ENCODE results near the gene EMILIN1.

Gene EMILIN1

DNA sequence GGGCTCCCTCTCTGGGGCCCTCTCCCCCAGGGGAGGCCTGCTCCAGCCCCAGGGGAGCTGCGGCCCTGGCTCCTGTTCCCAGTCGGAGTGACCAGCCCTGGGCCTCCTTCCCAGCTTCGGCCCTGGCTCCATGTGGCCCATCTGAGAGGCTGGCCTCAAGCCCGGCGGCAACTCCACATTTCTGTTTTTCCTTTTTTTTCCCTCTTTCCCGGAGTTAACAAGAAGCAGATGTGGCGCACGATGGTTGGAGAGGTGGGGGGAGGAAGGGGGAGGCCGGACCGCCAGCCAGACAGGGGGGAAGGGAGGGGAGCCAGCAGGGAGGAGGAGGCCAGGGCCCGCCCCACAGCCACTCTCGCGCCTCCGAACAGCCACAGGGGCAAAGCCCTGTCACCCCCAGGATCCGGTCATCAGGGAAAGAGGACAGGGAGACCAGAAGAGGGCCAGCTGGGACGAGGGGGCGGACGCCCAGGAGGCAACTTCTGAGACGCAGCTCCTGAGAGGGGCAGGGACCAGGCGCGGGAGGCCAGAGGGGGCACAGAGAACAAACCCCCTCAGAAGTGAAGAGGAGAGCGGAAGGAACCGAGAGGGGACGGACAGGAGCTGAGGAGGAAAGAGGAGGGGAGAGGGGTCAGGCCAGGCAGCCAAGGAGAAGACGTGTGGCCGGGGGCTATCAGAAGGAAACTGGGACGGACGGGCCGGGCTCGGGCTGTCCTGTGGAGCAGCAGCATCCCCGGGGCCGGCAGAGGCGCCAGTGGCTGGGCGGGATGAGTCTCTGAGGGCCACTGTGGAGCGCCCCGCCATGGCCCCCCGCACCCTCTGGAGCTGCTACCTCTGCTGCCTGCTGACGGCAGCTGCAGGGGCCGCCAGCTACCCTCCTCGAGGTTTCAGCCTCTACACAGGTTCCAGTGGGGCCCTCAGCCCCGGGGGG is at the start of gene EMILIN1:
Gene EMILIN1 (plus strand): TSS at position 349 of the 928 bp plus-strand sequence. CDS start 451 bp downstream, at position 800.
- H3K9me3 ChIP-seq (ENCODE audit: control insufficient read depth, low read depth, low read length): no peaks in the 10 kb centered on the region
- no peaks in the 10 kb centered on the region for H3K4me1 ChIP-seq (ENCODE audit: control insufficient read depth, low read depth, low read length)
- H3K9ac ChIP-seq (ENCODE audit: low read length): no peak within 1 kb of the TSS
- no peaks in the 10 kb centered on the region for H3K27me3 ChIP-seq (ENCODE audit: control insufficient read depth, insufficient read depth, low read length)
- H3K36me3 ChIP-seq (ENCODE audit: control insufficient read depth, low read depth, low read length): no peaks in the 10 kb centered on the region
- H3K4me3 ChIP-seq (ENCODE audit: low read length): no peak within 1 kb of the TSS
- no peak within 1 kb of the TSS for H3K27ac ChIP-seq (ENCODE audit: low read length)

DNA sequence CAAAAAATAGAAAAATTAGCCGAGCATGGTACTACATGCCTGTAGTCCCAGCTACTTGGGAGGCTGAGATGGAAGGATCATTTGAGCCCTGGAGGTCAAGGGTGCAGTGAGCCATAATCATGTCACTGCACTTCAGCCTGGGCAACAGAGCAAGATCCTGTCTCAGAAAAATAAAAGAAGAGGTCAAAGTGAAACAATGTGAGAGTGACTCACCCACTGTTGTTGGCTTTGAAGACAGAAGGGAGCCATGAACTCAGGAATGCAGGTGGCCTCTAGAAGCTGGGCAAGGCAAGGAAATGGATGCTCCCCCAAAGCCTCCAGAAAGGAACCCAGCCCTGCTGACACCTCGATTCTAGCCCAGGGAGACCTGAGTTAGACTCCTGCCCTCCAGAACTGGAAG is 49.4 kb upstream of the EMILIN1 start:
- no peak overlapping the region for H3K9ac ChIP-seq (ENCODE audit: low read length)
- H3K4me3 ChIP-seq (ENCODE audit: low read length): no peak overlapping the region
- no peak overlapping the region for H3K27ac ChIP-seq (ENCODE audit: low read length)
- H3K4me1 ChIP-seq (ENCODE audit: control insufficient read depth, low read depth, low read length): peaks cover 4% of the 10 kb centered on the region
- no peaks in the 10 kb centered on the region for H3K36me3 ChIP-seq (ENCODE audit: control insufficient read depth, low read depth, low read length)
- H3K9me3 ChIP-seq (ENCODE audit: control insufficient read depth, low read depth, low read length): no peaks in the 10 kb centered on the region
- no peaks in the 10 kb centered on the region for H3K27me3 ChIP-seq (ENCODE audit: control insufficient read depth, insufficient read depth, low read length)

DNA sequence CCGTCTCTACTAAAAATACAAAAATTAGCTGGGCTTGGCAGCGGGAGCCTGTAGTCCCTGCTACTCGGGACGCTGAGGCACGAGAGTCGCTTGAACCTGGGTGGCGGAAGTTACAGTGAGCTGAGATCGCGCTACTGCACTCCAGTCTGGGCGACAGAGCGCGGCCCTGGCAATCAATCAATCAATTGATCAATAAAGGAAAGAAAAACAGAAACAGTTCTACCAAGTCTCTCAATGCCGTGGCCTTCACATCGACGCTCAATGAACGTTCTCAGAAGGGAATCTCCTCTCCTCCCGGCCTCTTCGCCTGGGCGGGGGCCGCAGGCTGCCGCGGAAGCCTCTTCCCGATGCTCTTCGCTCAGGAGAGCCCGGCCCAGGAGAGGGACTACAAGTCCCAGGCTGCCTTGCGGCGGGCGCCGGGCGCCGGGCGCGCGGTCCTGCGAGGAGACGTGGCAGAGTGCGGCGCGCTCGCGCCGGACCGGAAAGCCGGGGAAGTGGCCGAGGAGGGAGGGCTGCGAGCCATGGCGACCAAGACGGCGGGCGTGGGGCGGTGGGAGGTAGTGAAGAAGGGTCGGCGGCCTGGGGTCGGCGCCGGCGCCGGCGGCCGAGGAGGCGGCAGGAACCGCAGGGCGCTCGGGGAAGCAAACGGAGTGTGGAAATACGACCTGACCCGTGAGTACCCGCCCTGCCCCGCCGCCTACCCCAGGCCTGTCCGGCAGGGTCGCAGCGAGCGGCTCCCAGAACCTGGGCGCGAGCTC is 45.7 kb upstream of the EMILIN1 start, which contains the start of gene TMEM214:
Gene TMEM214 (plus strand): TSS at position 471 of the 758 bp plus-strand sequence. CDS start 51 bp downstream, at position 522.
- Histone ChIP-seq H3K27ac (ENCODE audit: low read length) (no peak within 1 kb of the TSS), H3K9me3 (ENCODE audit: control insufficient read depth, low read depth, low read length) (no peaks in the 10 kb centered on the region), H3K36me3 (ENCODE audit: control insufficient read depth, low read depth, low read length) (peaks cover 23% of the 10 kb centered on the region), H3K27me3 (ENCODE audit: control insufficient read depth, insufficient read depth, low read length) (no peaks in the 10 kb centered on the region), H3K9ac (ENCODE audit: low read length) (peak within 1 kb of the TSS; percentile 63), H3K4me1 (ENCODE audit: control insufficient read depth, low read depth, low read length) (peaks cover 4% of the 10 kb centered on the region), H3K4me3 (ENCODE audit: low read length) (peak within 1 kb of the TSS; percentile 94)

DNA sequence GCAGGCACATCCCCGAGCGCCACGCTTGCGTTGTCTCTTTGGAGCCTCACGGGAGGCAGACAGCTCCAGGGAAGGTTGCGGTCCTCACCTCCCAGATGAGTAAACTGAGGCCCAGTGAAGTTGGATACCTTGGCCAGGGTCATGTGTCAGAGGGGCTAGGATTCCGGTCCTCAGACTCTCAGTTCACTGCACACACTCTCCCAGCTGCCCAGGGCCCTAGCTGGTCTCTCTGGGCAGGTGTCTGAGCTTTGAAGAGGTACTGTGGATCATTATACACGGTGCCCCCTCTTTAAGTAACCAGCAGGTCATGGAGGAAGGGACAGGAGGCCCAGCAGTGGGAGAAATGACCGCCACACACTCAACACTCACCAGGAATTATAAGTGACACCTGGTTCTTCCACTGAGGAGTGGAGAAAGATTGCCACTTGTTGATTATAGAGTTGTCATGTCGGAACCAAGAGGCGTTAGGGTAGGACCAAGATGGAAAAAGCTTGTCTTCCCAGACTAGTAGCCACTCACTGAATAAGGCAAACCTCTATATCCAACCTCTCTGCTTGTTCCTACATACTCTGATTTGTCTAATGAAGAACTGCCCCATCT is 45.1 kb upstream of the EMILIN1 start:
- H3K27ac ChIP-seq (ENCODE audit: low read length): no peak overlapping the region
- H3K27me3 ChIP-seq (ENCODE audit: control insufficient read depth, insufficient read depth, low read length): no peaks in the 10 kb centered on the region
- H3K36me3 ChIP-seq (ENCODE audit: control insufficient read depth, low read depth, low read length): peaks cover 29% of the 10 kb centered on the region
- H3K9me3 ChIP-seq (ENCODE audit: control insufficient read depth, low read depth, low read length): no peaks in the 10 kb centered on the region
- H3K4me1 ChIP-seq (ENCODE audit: control insufficient read depth, low read depth, low read length): peaks cover 4% of the 10 kb centered on the region
- peak overlapping the region; percentile 94 for H3K4me3 ChIP-seq (ENCODE audit: low read length)
- H3K9ac ChIP-seq (ENCODE audit: low read length): peak overlapping the region; percentile 63

DNA sequence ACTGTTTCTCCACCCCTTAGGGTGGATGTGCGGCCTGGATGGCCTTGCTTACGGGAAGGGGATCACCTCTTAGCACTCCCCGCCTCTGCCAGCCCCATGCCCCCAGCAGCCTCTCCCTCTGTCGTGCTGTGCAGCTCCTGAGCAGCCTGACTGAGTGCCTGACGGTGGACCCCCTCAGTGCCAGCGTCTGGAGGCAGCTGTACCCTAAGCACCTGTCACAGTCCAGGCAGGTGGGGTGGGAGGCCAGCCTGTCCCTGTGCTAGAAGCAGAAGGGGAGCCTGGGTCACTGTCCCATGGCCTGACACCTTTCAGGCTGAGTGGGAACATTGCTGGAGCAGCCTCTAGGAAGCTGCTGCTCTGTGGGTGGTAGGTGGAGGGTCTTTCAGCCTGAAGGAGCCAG is 40.4 kb upstream of the EMILIN1 start:
- H3K4me1 ChIP-seq (ENCODE audit: control insufficient read depth, low read depth, low read length): peaks cover 4% of the 10 kb centered on the region
- H3K27ac ChIP-seq (ENCODE audit: low read length): no peak overlapping the region
- no peak overlapping the region for H3K9ac ChIP-seq (ENCODE audit: low read length)
- no peak overlapping the region for H3K4me3 ChIP-seq (ENCODE audit: low read length)
- H3K36me3 ChIP-seq (ENCODE audit: control insufficient read depth, low read depth, low read length): peaks cover 72% of the 10 kb centered on the region
- H3K27me3 ChIP-seq (ENCODE audit: control insufficient read depth, insufficient read depth, low read length): no peaks in the 10 kb centered on the region
- H3K9me3 ChIP-seq (ENCODE audit: control insufficient read depth, low read depth, low read length): no peaks in the 10 kb centered on the region

DNA sequence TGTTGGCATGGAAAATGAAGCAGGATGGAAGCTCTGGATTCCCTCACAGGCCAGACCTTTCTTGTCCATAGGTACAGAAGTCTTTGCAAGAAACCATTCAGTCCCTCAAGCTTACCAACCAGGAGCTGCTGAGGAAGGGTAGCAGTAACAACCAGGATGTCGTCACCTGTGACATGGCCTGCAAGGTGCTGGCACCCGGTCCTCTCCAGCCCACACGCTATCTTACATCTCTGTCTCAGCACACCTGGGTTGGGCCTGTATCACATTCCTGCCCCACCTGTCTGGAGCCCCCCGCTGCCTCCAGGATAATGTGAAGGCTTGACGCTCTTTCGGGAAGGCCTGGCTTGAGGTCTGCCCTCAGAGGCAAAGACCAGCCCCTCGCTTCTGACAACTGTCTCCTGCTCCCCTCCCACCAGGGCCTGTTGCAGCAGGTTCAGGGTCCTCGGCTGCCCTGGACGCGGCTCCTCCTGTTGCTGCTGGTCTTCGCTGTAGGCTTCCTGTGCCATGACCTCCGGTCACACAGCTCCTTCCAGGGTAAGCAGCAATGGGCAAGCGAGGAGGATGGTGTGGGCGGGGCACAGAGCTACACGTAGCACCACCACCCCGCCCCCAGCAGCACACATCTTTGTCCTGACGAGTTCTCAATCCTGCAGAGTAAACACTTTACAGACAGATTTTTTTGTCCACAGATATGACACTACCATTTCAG is 39.6 kb upstream of the EMILIN1 start:
- Histone ChIP-seq H3K27me3 (ENCODE audit: control insufficient read depth, insufficient read depth, low read length) (no peaks in the 10 kb centered on the region), H3K36me3 (ENCODE audit: control insufficient read depth, low read depth, low read length) (peaks cover 75% of the 10 kb centered on the region), H3K9ac (ENCODE audit: low read length) (no peak overlapping the region), H3K4me1 (ENCODE audit: control insufficient read depth, low read depth, low read length) (no peaks in the 10 kb centered on the region), H3K4me3 (ENCODE audit: low read length) (no peak overlapping the region), H3K9me3 (ENCODE audit: control insufficient read depth, low read depth, low read length) (no peaks in the 10 kb centered on the region), H3K27ac (ENCODE audit: low read length) (no peak overlapping the region)

DNA sequence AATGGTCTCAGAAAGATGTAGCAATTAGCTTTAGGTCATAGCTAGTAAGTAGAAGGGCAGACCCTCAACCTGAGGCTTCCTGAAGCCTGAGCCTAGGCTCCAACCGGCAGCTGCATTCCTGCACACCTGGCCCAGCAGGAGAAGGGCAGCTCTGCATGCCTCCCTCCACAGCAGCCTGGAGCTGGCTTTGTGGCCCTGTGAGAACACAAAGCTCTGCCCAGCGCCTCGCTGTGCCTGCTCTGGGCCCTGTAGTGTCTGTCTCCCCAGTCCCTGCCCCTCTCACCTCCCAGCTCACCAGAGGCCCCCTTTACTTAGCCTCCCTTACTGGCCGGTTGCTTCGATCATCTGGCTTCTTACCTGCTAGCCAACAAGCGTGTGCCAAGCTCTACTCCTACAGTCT is 39.0 kb upstream of the EMILIN1 start:
- Histone ChIP-seq H3K36me3 (ENCODE audit: control insufficient read depth, low read depth, low read length) (peaks cover 75% of the 10 kb centered on the region), H3K9me3 (ENCODE audit: control insufficient read depth, low read depth, low read length) (no peaks in the 10 kb centered on the region), H3K4me3 (ENCODE audit: low read length) (no peak overlapping the region), H3K27ac (ENCODE audit: low read length) (no peak overlapping the region), H3K9ac (ENCODE audit: low read length) (no peak overlapping the region), H3K4me1 (ENCODE audit: control insufficient read depth, low read depth, low read length) (no peaks in the 10 kb centered on the region), H3K27me3 (ENCODE audit: control insufficient read depth, insufficient read depth, low read length) (no peaks in the 10 kb centered on the region)

DNA sequence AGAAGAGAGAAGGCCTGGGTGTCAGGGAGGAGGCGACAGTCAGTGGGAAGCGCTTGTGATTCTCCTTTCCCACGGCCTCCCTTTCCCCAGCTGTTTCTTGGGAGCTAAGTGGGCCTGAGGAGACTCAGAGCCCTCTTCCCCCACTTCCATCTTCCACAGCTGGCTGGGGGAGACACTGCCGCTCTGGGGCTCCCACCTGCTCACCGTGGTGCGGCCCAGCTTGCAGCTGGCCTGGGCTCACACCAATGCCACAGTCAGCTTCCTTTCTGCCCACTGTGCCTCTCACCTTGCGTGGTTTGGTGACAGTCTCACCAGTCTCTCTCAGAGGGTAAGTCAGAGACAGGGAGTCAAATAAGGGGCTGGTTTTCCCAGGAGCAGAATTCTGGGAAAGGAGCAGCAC is 38.5 kb upstream of the EMILIN1 start:
- no peaks in the 10 kb centered on the region for H3K27me3 ChIP-seq (ENCODE audit: control insufficient read depth, insufficient read depth, low read length)
- H3K27ac ChIP-seq (ENCODE audit: low read length): no peak overlapping the region
- peaks cover 75% of the 10 kb centered on the region for H3K36me3 ChIP-seq (ENCODE audit: control insufficient read depth, low read depth, low read length)
- H3K9me3 ChIP-seq (ENCODE audit: control insufficient read depth, low read depth, low read length): no peaks in the 10 kb centered on the region
- no peak overlapping the region for H3K9ac ChIP-seq (ENCODE audit: low read length)
- no peaks in the 10 kb centered on the region for H3K4me1 ChIP-seq (ENCODE audit: control insufficient read depth, low read depth, low read length)
- H3K4me3 ChIP-seq (ENCODE audit: low read length): no peak overlapping the region

DNA sequence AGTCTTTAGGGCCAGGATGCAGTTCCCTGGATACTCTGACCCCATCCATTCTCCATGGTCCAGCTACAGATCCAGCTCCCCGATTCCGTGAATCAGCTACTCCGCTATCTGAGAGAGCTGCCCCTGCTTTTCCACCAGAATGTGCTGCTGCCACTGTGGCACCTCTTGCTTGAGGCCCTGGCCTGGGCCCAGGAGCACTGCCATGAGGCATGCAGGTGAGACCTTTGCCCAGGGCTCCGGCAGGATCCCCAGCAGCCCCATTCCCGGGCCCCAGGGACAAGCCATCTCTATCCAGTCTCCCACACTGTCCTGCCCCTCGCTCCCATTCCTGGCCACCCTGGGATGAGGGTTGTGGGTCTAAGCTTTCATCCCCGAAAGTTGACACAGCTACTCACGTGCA is 38.1 kb upstream of the EMILIN1 start:
- Histone ChIP-seq H3K27me3 (ENCODE audit: control insufficient read depth, insufficient read depth, low read length) (no peaks in the 10 kb centered on the region), H3K4me1 (ENCODE audit: control insufficient read depth, low read depth, low read length) (no peaks in the 10 kb centered on the region), H3K36me3 (ENCODE audit: control insufficient read depth, low read depth, low read length) (peaks cover 73% of the 10 kb centered on the region), H3K9me3 (ENCODE audit: control insufficient read depth, low read depth, low read length) (no peaks in the 10 kb centered on the region), H3K4me3 (ENCODE audit: low read length) (no peak overlapping the region), H3K9ac (ENCODE audit: low read length) (no peak overlapping the region), H3K27ac (ENCODE audit: low read length) (no peak overlapping the region)

DNA sequence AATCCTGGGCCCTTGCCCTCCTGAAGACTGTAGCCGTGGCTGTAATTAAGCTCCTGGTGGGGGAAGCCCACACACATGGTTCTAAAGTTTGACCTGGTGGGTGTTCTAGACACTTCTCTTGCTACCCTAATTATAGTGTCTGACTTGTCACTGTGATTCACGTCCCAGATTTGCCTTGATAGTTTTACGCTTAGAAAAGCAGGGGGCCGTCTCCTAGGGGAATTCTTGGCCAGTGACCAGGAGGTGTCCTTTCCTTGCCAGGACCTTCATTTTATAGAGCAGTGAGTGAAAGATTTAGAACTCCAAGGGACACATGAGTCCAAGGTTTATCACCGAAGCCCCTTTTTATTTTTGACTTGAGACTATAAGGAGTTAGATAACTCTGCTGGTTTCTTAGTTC is 36.7 kb upstream of the EMILIN1 start:
- no peak overlapping the region for H3K4me3 ChIP-seq (ENCODE audit: low read length)
- no peaks in the 10 kb centered on the region for H3K27me3 ChIP-seq (ENCODE audit: control insufficient read depth, insufficient read depth, low read length)
- H3K27ac ChIP-seq (ENCODE audit: low read length): no peak overlapping the region
- peaks cover 60% of the 10 kb centered on the region for H3K36me3 ChIP-seq (ENCODE audit: control insufficient read depth, low read depth, low read length)
- H3K9ac ChIP-seq (ENCODE audit: low read length): no peak overlapping the region
- no peaks in the 10 kb centered on the region for H3K9me3 ChIP-seq (ENCODE audit: control insufficient read depth, low read depth, low read length)
- no peaks in the 10 kb centered on the region for H3K4me1 ChIP-seq (ENCODE audit: control insufficient read depth, low read depth, low read length)

DNA sequence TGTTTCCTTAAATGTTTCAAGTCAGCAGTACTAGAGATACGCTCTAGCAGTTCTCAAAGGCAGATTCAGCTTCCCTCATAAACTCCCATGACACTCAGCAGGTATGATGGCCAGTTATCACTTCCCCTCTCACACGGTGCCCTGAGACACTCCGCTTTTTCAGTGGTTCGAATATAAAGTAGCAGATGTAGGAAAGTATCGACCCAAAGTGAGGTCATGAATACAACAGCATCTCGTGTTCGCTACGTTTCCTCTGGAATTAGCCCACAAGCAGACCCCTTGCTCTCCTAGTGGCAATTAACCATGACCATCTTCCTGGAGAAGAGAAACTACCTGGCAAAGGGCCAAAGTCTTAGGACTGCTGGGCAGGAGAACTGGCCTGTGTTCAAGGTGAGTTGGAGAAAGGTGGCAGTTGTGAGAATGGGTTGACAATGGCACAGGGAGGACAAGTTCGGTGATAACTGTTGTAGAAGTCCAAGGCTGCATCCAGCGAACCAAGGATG is 36.2 kb upstream of the EMILIN1 start:
- H3K27me3 ChIP-seq (ENCODE audit: control insufficient read depth, insufficient read depth, low read length): no peaks in the 10 kb centered on the region
- no peaks in the 10 kb centered on the region for H3K4me1 ChIP-seq (ENCODE audit: control insufficient read depth, low read depth, low read length)
- H3K27ac ChIP-seq (ENCODE audit: low read length): no peak overlapping the region
- no peaks in the 10 kb centered on the region for H3K9me3 ChIP-seq (ENCODE audit: control insufficient read depth, low read depth, low read length)
- H3K4me3 ChIP-seq (ENCODE audit: low read length): no peak overlapping the region
- H3K9ac ChIP-seq (ENCODE audit: low read length): no peak overlapping the region
- peaks cover 56% of the 10 kb centered on the region for H3K36me3 ChIP-seq (ENCODE audit: control insufficient read depth, low read depth, low read length)
